GM21723 (cell line): ENCODE measurements around the gene HDHD3.
A peak's percentile ranks its signal among the peaks of the same experiment; 100 is the strongest.
"Not testable (repeated sequence)": the region's sequence is repeated elsewhere in the genome, so short reads cannot be mapped to it uniquely, and the experiment has no call there.

Source experiments
- ATAC-seq: cut with Tn5 transposase; IDR thresholded peaks from one replicate; pipeline ENCODE4 v1.9.1; 2021; ENCODE audit warnings: mild to moderate bottlenecking, moderate library complexity; ENCODE audit not compliant: unreplicated experiment

HDHD3 gene

DNA sequence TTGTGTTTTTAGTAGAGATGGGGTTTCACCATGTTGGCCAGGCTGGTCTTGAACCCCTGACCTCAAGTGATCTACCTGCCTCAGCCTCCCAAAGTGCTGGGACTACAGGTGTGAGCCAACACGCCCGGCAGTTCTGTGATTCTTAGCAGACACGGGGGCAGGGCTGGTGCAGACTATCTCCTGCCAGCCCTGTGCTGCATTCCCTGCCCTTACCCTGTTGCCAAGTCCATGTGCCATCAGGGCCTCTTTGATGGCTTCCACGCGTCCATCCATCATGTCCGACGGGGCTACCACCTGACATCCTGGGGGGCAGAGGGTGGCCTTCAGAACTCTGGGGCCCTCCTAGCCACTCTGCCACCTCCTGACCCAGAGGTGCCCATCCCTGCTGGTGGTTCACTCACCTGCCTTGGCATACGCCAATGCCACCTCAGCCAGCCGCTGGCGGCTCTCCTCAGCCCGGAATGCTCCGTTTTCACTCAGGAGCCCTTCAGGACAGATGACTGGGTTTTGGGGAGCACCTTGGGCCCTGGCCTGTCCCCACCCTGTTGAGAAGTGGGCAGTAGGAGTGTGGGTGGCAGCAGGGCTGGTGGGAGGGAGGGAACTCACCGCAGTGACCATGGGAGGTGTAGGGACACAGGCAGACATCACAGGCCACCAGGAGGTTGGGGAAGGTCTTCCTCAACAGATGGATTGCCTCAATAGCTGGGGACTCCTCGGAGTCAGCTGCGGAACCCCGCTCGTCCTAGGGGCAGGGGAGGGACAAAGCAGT lies 13.6 kb upstream of the HDHD3 start:
- ATAC-seq: no peak

GRCh38 chr9:113389451-113389850 lies 12.7 kb upstream of the HDHD3 start:
- ATAC-seq: no peak

GRCh38 chr9:113388833-113389232 lies 12.0 kb upstream of the HDHD3 start:
- ATAC-seq: no peak

DNA sequence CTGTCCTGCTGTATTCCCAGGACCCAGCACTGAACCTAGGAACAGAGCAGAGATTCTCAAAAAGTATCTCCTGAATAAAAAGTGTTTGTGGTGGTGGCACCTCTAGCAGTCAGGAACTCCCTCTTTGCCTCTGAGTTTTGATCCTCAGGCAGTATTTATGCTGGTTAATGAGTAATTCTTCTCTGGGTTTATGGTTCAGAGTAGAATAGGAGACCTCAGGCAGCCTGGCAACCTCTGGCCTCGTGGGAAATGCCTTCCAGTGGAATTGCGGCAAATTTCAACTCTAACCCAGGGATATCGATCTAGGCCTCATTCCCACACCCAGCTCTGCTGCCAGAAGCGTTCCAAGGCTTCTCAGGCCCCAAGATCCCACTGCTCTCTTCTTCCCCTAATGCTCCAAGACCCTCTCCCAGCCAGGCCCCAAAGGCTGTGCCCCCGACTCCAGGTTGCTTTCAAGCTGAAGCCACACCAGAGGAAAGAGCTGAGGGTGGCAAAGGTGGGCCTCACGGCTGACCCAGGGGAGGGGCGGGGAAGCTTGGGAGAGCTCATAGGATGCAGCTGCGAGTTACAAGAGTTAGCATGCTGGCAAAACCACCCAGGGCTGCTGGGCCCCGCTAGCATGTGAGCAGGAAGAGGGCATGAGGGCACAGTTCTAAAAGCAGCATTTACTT lies 10.9 kb upstream of the HDHD3 start:
- no peak for ATAC-seq

DNA sequence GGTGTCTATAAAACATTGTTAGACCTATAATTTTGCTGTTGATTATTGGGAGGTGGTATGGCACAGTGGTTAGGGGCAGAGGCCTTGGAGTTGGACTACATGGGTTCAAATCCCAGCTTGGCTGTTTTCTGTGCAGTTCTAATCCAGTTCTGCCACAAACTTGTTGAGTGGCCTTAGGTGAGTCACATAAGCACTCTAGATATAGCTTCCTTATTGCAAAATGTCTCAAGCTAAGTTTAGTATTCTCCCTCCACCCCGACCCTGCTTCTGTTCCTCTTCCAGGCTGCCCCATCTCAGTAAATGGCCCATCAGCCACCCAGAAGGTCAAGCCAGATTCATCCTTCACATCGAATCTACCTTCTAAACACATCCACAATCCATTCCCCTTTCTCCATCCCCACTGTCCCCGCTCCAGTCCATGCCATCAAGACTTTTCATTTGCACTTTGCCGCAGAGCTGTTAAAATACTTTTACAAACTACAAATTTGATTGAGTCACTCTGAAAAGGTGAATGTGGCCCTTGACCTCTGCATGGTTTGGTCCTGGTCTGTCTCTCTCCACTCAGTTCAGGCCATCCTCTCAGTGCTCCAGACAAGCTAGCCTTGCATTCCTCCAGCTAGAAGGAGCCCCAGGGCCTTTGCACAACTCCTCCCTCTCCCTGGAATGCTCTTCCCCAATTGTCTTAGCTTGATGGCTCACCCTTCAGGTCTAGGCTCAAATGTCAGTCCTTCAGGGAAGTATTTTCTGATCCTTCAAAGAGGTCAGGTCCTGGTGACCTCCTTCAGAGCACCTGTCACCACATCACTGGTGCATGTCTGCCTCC lies 10.0 kb upstream of the HDHD3 start:
- no peak for ATAC-seq

DNA sequence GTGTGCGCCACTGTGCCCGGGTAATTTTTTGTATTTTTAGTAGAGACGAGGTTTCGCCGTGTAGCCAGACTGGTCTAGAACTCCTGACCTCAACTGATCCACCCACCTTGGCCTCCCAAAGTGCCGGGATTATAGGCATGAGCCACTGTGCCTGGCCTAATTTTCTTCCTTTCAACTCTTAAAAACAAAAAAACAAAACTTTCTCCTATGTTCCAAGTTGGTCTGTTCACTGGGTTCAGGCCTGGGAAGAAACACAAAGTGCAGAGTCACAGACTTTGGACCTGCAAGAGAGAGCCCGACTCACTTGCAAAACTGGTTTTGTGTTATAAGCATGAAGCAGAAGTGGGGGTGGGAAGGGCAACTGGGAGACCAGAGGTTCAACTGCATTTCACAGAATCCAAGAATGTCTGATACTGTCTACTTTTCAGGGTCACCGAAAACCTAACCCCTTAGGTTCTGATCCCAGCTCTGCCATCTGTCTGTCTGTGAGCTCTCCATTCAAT lies 5.2 kb upstream of the HDHD3 start:
- ATAC-seq: no peak

- not testable (repeated sequence) for ATAC-seq
Observed at GRCh38 chr9:113381441-113381840, 4.7 kb upstream of the HDHD3 start.

GRCh38 chr9:113380869-113381378 lies 4.1 kb upstream of the HDHD3 start:
- ATAC-seq: peak; percentile 63

GRCh38 chr9:113379829-113380210 lies 3.0 kb upstream of the HDHD3 start:
- ATAC-seq: not testable (repeated sequence)

DNA sequence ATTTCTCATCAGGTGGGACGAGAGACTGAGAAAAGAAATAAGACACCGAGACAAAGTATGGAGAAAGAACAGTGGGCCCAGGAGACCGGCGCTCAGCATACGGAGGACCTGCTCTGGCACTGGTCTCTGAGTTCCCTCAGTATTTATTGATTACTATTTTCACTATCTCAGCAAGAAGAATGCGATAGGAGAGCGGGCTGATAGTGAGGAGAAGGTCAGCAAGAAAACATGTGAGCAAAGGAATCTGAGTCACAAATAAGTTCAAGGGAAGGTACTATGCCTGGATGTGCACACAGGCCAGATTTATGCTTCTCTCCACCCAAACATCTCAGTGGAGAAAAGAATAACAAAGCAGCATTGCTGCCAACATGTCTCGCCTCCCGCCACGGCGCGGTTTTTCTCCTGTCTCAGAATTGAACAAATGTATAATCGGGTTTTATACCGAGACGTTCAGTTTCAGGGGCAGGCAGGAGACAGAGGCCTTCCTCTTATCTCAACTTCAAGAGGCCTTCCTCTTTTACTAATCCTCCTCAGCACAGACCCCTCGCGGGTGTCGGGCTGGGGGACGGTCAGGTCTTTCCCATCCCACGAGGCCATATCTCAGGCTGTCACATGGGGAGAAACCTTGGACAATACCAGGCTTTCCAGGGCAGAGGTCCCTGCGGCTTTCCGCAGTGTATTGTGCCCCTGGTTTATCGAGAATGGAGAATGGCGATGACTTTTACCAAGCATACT lies 2.5 kb upstream of the HDHD3 start:
- ATAC-seq: not testable (repeated sequence)

- no peak for ATAC-seq
Observed at GRCh38 chr9:113375057-113376023, 1.4 kb downstream of the HDHD3 start.

DNA sequence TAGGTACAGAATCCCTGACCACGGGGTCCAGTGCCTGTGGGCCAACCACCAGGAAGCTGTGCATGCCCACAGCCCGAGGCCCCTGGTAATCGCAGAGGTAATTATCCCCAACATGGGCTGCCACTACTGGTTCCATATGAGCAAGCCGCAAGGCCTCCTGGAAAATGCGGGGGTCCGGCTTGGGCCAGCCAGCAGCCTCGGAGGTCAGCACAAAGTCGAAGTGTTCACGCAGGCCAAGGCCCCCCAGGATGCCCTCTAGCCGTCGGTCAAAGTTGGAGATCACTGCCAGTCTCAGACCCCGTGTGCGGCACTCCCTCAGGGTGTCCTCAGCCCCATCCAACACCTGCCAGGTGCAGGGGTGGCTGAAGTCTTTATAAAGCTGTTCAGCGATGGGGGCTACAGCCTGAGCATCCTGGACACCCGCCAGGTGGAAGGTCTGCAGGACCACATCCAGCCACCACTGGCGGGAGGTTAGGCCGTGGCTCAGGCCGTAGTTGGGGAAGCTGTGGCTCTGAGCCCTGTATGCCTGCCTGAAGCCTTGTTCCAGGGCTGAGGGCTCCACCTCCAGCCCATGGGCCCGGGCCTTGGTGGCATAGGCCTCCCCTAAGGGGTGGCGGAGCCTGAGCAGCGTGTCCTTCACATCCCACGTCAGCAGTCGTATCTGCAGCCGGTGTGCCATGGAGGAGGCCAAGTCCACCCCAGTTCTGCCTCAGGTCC lies 3.0 kb downstream of the HDHD3 start:
- ATAC-seq: no peak

DNA sequence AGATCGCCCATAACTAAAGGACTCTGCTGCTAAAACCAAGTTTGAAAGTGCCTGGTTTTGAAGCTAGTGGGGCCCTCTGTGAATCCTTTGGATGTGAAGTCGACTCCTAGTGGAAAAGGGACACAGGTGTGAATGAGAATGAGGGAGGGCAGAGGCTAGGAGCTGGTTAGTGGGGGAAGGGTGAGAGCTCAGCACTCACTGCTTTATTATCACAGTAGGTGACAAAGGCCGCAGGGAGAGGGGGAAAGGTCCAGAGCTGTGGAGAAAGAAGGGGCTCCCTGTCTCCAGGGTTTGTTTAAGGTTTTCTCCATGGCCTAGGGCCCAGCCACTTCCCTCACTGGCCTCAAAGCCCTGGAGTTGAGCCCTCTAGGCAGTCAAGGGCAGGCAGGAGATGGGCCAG lies 3.5 kb downstream of the HDHD3 start:
- no peak for ATAC-seq

GRCh38 chr9:113372059-113372458 lies 4.7 kb downstream of the HDHD3 start:
- ATAC-seq: no peak

GRCh38 chr9:113370806-113371325 lies 5.9 kb downstream of the HDHD3 start:
- no peak for ATAC-seq

GRCh38 chr9:113369855-113370140 lies 7.0 kb downstream of the HDHD3 start:
- ATAC-seq: no peak

- no peak for ATAC-seq
Observed at GRCh38 chr9:113368982-113369854, 7.6 kb downstream of the HDHD3 start.
